Right lobe of liver (tissue), 6 donors: ENCODE data around the gene SMARCA2. TPM values are rescaled to one million over a fixed set of nuclear protein-coding genes. Genes with fewer than 3 reads are reported as not detected.

Experiments used
- ATAC-seq, 4 donors: fragments of 200-7000 bp; cut with Tn5 transposase; one replicate each; pipeline ENCODE4 v1.9.1; 2020; ENCODE audit warnings: mild to moderate bottlenecking in 4 of 4, moderate library complexity in 4 of 4
- DNase-seq, 3 donors: peaks; one replicate each; pipeline ENCODE4 v3.0.0-alpha.2; 2020
- H3K27ac ChIP-seq, 3 donors: fragments of 200-600 bp; one replicate each; pipeline ENCODE4 v1.8.0; 2022
- H3K27me3 ChIP-seq, 2 donors: fragments of 200-600 bp; one replicate each; pipeline ENCODE4 v1.8.0; 2022
- H3K36me3 ChIP-seq, 4 donors: fragments of 200-600 bp; sonication (generic) in 1 of 4; one replicate each; pipeline versions ENCODE4 v1.5.1 to v1.8.0; 2017 to 2022; ENCODE audit warnings: control low read depth in 1 of 4
- H3K4me1 ChIP-seq, 4 donors: fragments of 200-600 bp; sonication (generic) in 1 of 4; one replicate each; pipeline versions ENCODE4 v1.5.1 to v1.8.0; 2017 to 2022; ENCODE audit warnings: control low read depth in 1 of 4
- H3K4me3 ChIP-seq, 3 donors: fragments of 200-600 bp; one replicate each; pipeline ENCODE4 v1.8.0; 2022
- H3K9me3 ChIP-seq, 4 donors: fragments of 200-600 bp; sonication (generic) in 1 of 4; one replicate each; pipeline versions ENCODE4 v1.5.1 to v1.8.0; 2017 to 2022; ENCODE audit warnings: control low read depth in 1 of 4
- CTCF ChIP-seq, 4 donors: fragments of 200-600 bp in 3 of 4; fragments of 450-650 bp in 1 of 4; IDR thresholded peaks; one replicate each; pipeline versions ENCODE4 v1.5.1 to v1.8.0; 2016 to 2022; ENCODE audit warnings: antibody characterized with exemption in 4 of 4, mild to moderate bottlenecking in 2 of 4
- POLR2A ChIP-seq: fragments of 450-650 bp; IDR thresholded peaks from one replicate; pipeline ENCODE4 v1.6.1; 2017; ENCODE audit warnings: antibody characterized with exemption, mild to moderate bottlenecking
- WGBS: methylation state at CpG from one replicate; pipeline ENCODE4 v1.1.6; 2018; ENCODE audit warnings: low coverage, low lambda C conversion rate; ENCODE audit not compliant: insufficient coverage; ENCODE audit errors: missing lambda C conversion rate; 5-methylcytosine and 5-hydroxymethylcytosine counted together
- intact Hi-C, 2 donors: fragments of 100-400 bp; cut with DNase I; formaldehyde crosslinking; loops; one replicate each; pipeline versions ENCODE4 v1.11.2 to v1.14.1; 2022
- total RNA-seq, 6 experiments: library from RNA; depleted of rRNA in 2 of 6; stranded (reverse); fragments of >200 nt in 2 of 6; fragmentation: NEBNext Ultra II Directional in 3 of 6; extraction: Animal tissue kit (Norgen Biotek cat#: 25700) in 3 of 6; gene quantifications; one replicate each; pipeline versions ENCODE4 v1.1.0 to v1.2.4, GENCODE V29; 2016 to 2023
- donor health status: DM: no; HTN: yes; CAD: no.
- donor health status: DM: no; HTN: no; CAD: no.
- donor health status: DM: no; HTN: no; CAD: no.
- donor health status: DM: no; HTN: yes; CAD: no.
- donor health status: DM: no; HTN: yes; CAD: no.

Gene SMARCA2
- total RNA-seq, 6 experiments from 2014 or later: 46.2 to 97.8 (median 62.4) TPM

- ATAC-seq: peak in 1 of 4 donors; percentile 44
- Histone ChIP-seq H3K36me3 (peaks cover 0 to 87% (median 28%) of the 10 kb centered on the region in 4 donors), H3K27me3 (no peaks in the 10 kb centered on the region), H3K4me1 (no peaks in the 10 kb centered on the region), H3K4me3 (no peak overlapping the region), H3K27ac (no peak overlapping the region), H3K9me3 (no peaks in the 10 kb centered on the region)
- TF ChIP-seq CTCF (IDR thresholded peaks at IDR 0.05): no peak
- TF ChIP-seq POLR2A: no peak
- no peak for DNase-seq
- 83% methylated on average over 6 of the region's 6 CpGs for WGBS
- intact Hi-C loops: no loop called here
Observed at GRCh38 chr9:2085716-2086115, 70.6 kb downstream of the SMARCA2 start.

GRCh38 chr9:2086116-2086515 is 71.0 kb downstream of the SMARCA2 start:
- intact Hi-C loops: no loop called here
- Histone ChIP-seq H3K4me1 (no peaks in the 10 kb centered on the region), H3K36me3 (peaks cover 0 to 87% (median 28%) of the 10 kb centered on the region in 4 donors), H3K9me3 (no peaks in the 10 kb centered on the region), H3K27me3 (no peaks in the 10 kb centered on the region), H3K27ac (no peak overlapping the region), H3K4me3 (no peak overlapping the region)
- 89% methylated on average over 5 of the region's 5 CpGs for WGBS
- no peak for DNase-seq
- TF ChIP-seq POLR2A: no peak
- no peak for TF ChIP-seq CTCF (IDR thresholded peaks at IDR 0.05)
- ATAC-seq: no peak

DNA sequence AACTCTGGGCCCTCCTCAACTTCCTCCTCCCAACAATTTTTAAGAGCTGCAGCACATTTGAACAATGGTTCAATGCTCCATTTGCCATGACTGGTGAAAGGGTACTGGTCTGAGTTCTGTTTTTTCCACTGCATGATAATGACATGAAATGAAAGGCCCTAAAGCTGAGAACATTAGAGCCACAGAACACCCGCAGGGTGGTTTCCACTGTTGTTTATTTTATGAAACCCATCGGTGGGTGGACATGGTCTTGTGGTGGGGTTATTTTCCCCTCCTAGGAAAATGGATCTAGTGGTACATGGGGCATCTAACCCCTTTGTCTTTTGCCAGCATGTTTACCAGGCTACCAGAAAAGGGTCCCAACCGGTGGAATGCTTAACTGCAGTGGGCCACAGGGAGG is 71.8 kb downstream of the SMARCA2 start:
- no peak for TF ChIP-seq CTCF (IDR thresholded peaks at IDR 0.05)
- no peak for TF ChIP-seq POLR2A
- Histone ChIP-seq H3K4me1 (no peaks in the 10 kb centered on the region), H3K4me3 (no peak overlapping the region), H3K9me3 (no peaks in the 10 kb centered on the region), H3K27ac (no peak overlapping the region), H3K36me3 (peaks cover 0 to 84% (median 24%) of the 10 kb centered on the region in 4 donors), H3K27me3 (no peaks in the 10 kb centered on the region)
- no peak for ATAC-seq
- WGBS: 100% methylated on average over 2 of the region's 3 CpGs
- DNase-seq: no peak
- intact Hi-C loops: no loop called here

DNA sequence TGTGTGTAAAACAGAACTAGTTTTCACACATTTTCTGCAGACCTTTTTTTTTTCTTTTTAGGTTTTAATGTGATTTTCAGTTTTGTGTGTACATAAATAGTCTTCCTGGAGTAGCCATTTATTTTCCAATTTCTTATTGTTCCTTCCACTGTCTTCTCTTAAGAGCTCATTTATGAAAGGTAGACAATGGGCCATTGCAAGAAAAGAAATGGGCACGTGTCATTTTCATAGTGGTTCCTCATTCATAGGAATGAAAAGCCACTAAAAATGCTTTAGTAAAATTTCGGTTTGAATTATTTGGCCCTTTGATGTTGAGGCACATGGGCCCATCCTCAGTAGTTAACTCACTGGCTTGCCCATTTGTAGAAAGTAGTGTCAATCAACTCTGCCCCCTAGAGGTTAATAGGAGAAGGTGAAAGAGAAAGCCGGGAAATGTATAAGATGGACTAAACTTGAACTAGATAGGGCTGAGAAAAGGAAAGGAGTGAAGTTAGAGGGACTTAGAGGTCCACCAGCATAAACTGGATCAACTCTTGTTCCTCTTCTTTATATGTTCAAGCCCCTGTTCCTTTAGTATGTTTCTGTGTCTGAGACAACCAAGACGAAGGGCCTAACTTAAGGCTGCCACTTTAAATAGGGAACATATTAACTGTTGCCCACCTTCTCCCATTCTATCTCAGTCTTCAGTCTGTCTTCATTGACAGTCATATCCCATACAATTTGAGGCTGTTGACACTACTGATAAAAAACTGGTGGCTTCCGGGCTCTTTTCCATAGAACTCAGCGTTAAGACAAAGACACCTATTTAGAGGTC is 72.6 kb downstream of the SMARCA2 start:
- intact Hi-C loops: no loop called here

More for the DNA sequence above, 72.6 kb downstream of the SMARCA2 start:
- peak; percentile 75 to 81 (median 78) for ATAC-seq
- Histone ChIP-seq H3K36me3 (peaks cover 0 to 83% (median 24%) of the 10 kb centered on the region in 4 donors), H3K4me1 (no peaks in the 10 kb centered on the region), H3K4me3 (no peak overlapping the region), H3K27ac (no peak overlapping the region), H3K9me3 (no peaks in the 10 kb centered on the region), H3K27me3 (no peaks in the 10 kb centered on the region)
- TF ChIP-seq POLR2A: no peak
- TF ChIP-seq CTCF (IDR thresholded peaks at IDR 0.05): peak; percentile 61 to 69 (median 64)
- DNase-seq: no peak
- 68% methylated on average over 6 of the region's 6 CpGs for WGBS
